HEK293T (cell line): ENCODE results near the gene RGL2.

Experiments
- CTCF ChIA-PET: fragments of 350-600 bp; formaldehyde crosslinking; extraction: SDS; loops from one replicate; lab custom pipeline; 2021; ENCODE audit warnings: antibody characterized with exemption, inconsistent platforms; lab: Yijun Ruan, JAX
- POLR2A ChIA-PET: fragments of 350-600 bp; formaldehyde crosslinking; extraction: SDS; loops from one replicate; lab custom pipeline; 2020; ENCODE audit warnings: antibody characterized with exemption, inconsistent platforms; lab: Yijun Ruan, JAX
- DNase-seq: peaks from one replicate; pipeline ENCODE4 v3.0.0; 2012; ENCODE audit warnings: mixed read lengths; ENCODE audit errors: extremely low spot score
- ARNT ChIP-seq: fragments of 450-650 bp; IDR thresholded peaks from 2 replicates; pipeline ENCODE4 v1.6.1; 2017; ENCODE audit warnings: mild to moderate bottlenecking
- BHLHE40 ChIP-seq: fragments of 450-650 bp; IDR thresholded peaks from 2 replicates; pipeline ENCODE4 v1.6.1; 2016; ENCODE audit warnings: mild to moderate bottlenecking, moderate library complexity, borderline replicate concordance
- CTBP1 ChIP-seq: fragments of 450-650 bp; IDR thresholded peaks from 2 replicates; pipeline ENCODE4 v1.6.1; 2016; ENCODE audit warnings: borderline replicate concordance
- ELF4 ChIP-seq: fragments of 450-650 bp; IDR thresholded peaks from 2 replicates; pipeline ENCODE4 v1.6.1; 2017; ENCODE audit warnings: antibody characterized with exemption
- FOXA1 ChIP-seq: fragments of 450-650 bp; IDR thresholded peaks from 2 replicates; pipeline ENCODE4 v1.6.1; 2016; ENCODE audit warnings: mild to moderate bottlenecking
- FOXK2 ChIP-seq: fragments of 450-650 bp; IDR thresholded peaks from 2 replicates; pipeline ENCODE4 v1.6.1; 2016; ENCODE audit warnings: mild to moderate bottlenecking
- FOXM1 ChIP-seq: fragments of 450-650 bp; IDR thresholded peaks from 2 replicates; pipeline ENCODE4 v1.6.1; 2017; ENCODE audit warnings: mild to moderate bottlenecking, borderline replicate concordance
- HDGF ChIP-seq: fragments of 450-650 bp; IDR thresholded peaks from 2 replicates; pipeline ENCODE4 v1.6.1; 2017; ENCODE audit warnings: antibody characterized with exemption, borderline replicate concordance
- L3MBTL2 ChIP-seq: fragments of 450-650 bp; conservative IDR thresholded peaks from 2 replicates; pipeline ENCODE4 v1.6.1; 2016; ENCODE audit warnings: mild to moderate bottlenecking
- LEF1 ChIP-seq: fragments of 450-650 bp; IDR thresholded peaks from 2 replicates; pipeline ENCODE4 v1.6.1; 2017; ENCODE audit warnings: mild to moderate bottlenecking, borderline replicate concordance
- NFRKB ChIP-seq: fragments of 450-650 bp; IDR thresholded peaks from 2 replicates; pipeline ENCODE4 v1.6.1; 2016; ENCODE audit warnings: mild to moderate bottlenecking, moderate library complexity
- SP1 ChIP-seq: fragments of 450-650 bp; IDR thresholded peaks from 2 replicates; pipeline ENCODE4 v1.6.1; 2017
- SUZ12 ChIP-seq: fragments of 450-650 bp; IDR thresholded peaks from 2 replicates; pipeline ENCODE4 v1.6.1; 2016; ENCODE audit warnings: mild to moderate bottlenecking
- TARDBP ChIP-seq: fragments of 450-650 bp; IDR thresholded peaks from 2 replicates; pipeline ENCODE4 v1.6.1; 2016
- ZNF384 ChIP-seq: fragments of 450-650 bp; IDR thresholded peaks from 2 replicates; pipeline ENCODE4 v1.6.1; 2016
- TF ChIP-seq, protein P1 (sequence below): fragments of 450-650 bp; IDR thresholded peaks from 2 replicates; pipeline ENCODE4 v1.6.1; 2016

RGL2 gene

DNA sequence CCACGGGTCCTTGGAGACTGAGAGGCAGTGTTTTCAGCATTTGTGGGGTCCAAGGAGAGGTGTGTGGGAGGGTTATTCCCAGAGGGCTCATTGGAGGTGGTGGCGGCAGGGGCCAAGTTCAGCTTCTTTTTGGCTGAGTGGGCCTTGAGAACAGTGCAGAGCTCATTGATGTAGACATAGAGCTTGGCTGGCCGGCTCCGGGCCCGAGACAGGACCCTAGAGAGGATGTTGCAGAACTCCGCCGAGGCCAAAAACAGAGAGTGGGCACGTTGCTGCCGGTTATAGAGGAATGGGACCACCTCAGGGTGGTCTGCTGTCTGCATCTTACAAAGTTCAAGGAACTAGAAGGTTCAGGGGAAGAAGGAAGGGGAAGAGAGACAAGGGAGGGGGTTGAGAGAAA is 22.5 kb upstream of the RGL2 start:
- DNase-seq, result no peak
- ChIA-PET POLR2A (interaction anchor here (0.5 to 5.0 kb wide), 3 partner anchors 23 to 50 kb away, joined by 3 to 42 read pairs (median 5); partner anchors contain the start of genes RGL2, RPS18 and VPS52), CTCF (no interaction called here)
- no peak for TF ChIP-seq CTBP1
- TF ChIP-seq LEF1, result no peak
- TF ChIP-seq BHLHE40, result no peak
- TF ChIP-seq, protein P1, sequence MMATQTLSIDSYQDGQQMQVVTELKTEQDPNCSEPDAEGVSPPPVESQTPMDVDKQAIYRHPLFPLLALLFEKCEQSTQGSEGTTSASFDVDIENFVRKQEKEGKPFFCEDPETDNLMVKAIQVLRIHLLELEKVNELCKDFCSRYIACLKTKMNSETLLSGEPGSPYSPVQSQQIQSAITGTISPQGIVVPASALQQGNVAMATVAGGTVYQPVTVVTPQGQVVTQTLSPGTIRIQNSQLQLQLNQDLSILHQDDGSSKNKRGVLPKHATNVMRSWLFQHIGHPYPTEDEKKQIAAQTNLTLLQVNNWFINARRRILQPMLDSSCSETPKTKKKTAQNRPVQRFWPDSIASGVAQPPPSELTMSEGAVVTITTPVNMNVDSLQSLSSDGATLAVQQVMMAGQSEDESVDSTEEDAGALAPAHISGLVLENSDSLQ, result no peak
- no peak for TF ChIP-seq ZNF384

DNA sequence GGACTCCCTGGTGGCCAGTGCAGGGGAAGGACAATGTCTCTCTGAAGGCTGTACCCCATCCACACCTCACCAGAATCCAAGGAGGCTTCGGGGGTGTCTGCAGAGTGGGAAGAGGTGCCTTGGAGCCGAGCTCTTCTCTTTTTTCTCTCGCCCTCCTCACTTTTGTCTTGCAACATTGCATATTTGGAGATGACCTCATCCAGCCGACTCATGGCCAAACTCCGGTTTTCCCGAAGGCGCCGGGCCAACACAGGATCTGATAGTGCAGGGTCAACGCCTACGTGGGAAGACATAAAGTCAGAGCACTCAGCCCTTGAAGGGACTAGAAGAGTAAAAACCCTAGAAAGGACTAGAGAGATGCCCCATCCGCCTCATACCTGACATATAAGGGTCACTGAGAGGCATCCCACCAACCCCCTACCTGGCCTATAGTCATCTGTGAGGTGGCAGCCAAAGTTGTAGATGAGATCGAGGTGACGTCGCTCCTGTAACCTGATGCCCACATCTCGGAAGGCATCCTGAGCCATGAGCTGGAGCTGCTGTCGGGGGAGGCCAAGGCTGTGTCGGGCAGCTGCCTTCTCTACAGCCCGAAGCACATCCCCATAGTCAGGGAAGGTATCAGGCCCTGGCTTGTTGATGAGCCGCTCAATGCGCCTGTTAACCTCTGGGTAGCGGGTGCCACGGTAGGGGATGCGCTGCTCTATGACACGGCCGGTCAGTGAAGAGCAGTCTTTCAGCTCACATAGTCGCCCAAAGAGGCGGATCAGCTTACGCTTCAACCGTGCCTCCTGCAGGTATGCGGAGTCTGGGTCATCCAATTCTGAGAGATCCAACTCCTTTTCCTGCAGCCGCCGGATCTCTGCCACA is 21.8 kb upstream of the RGL2 start:
- no peak for DNase-seq
- TF ChIP-seq CTBP1, result no peak
- TF ChIP-seq, protein P1, result no peak
- no peak for TF ChIP-seq FOXA1
- TF ChIP-seq LEF1, result no peak
- TF ChIP-seq ARNT, result no peak
- no peak for TF ChIP-seq ELF4
- TF ChIP-seq NFRKB, result no peak
- TF ChIP-seq FOXM1, result no peak
- no peak for TF ChIP-seq SUZ12
- TF ChIP-seq BHLHE40, result no peak
- CTCF ChIA-PET, result no interaction called here
- POLR2A ChIA-PET, result interaction anchor here (1.3 to 5.0 kb wide), 2 partner anchors 22 to 49 kb away, joined by 5 to 42 read pairs; partner anchors contain the start of genes RGL2, RPS18 and VPS52

DNA sequence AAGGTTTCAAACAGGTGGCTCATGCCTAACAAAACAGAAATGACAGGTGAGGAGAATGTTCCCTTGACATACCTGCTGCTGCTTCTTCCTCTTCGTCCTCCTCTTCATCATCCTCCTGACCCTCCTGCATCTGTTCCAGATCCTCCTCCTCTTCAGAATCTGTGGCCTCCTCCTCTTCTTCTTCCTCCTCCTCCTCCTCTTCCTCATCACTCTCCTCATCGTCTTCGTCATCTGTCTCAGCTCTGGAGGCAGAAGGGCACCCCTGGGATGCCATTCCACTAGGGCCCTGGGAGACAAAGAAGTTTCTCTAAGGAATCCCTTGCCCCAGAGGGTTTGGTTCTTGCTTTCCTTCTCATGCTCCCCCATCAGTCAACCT is 21.2 kb upstream of the RGL2 start:
- TF ChIP-seq NFRKB, result no peak
- DNase-seq, result no peak
- ChIA-PET POLR2A (interaction anchor here (5.0 kb wide), 1 partner anchor 22 kb away, joined by 42 read pairs; the partner anchor contains the start of gene RGL2), CTCF (no interaction called here)

DNA sequence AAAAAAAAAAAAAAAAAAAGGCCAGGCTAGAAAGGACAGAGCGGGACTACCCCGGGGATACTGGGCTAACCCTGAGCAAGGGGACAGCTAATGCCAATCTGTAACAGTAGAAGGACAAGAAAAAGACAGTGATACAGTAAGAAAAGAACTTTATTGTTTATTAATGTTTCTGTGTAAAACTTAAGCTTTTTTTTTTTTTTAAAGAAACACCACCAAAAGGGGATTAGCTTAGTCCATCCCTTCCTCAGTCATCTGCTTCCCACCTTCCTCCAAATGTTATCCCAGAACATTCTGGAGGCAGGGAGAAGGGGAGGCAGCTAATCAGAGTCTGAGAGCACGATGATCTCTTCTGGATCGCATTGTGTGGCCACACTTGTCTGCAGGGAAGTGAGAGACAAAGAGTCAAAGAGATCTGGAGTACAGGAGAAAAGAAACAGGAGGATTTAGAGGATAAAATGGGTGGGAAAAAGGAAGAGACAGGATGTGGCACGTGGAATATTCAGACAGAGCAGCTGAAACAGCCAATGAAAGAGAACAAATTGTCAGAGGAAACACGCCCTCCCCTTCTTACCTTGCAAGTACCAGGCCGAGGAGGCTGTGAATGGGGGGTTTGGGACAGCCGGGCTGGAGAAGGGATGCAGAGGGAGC is 19.8 kb upstream of the RGL2 start:
- ChIA-PET POLR2A (interaction anchor here (0.9 to 5.0 kb wide), 11 partner anchors 17 to 136 kb away, joined by 3 to 42 read pairs (median 5); partner anchors contain the start of genes B3GALT4, CUTA, PFDN6 and RGL2), CTCF (interaction anchor here (0.6 to 1.7 kb wide), 4 partner anchors 11 to 46 kb away, joined by 3 to 10 read pairs (median 4); a partner anchor contains a TSS)
- no peak for DNase-seq
- TF ChIP-seq ZNF384 (peak; percentile 1), L3MBTL2 (peak; percentile 14; the same call in 1 of the 2 replicates), ELF4 (no peak)
- TF ChIP-seq, protein P1, result no peak

DNA sequence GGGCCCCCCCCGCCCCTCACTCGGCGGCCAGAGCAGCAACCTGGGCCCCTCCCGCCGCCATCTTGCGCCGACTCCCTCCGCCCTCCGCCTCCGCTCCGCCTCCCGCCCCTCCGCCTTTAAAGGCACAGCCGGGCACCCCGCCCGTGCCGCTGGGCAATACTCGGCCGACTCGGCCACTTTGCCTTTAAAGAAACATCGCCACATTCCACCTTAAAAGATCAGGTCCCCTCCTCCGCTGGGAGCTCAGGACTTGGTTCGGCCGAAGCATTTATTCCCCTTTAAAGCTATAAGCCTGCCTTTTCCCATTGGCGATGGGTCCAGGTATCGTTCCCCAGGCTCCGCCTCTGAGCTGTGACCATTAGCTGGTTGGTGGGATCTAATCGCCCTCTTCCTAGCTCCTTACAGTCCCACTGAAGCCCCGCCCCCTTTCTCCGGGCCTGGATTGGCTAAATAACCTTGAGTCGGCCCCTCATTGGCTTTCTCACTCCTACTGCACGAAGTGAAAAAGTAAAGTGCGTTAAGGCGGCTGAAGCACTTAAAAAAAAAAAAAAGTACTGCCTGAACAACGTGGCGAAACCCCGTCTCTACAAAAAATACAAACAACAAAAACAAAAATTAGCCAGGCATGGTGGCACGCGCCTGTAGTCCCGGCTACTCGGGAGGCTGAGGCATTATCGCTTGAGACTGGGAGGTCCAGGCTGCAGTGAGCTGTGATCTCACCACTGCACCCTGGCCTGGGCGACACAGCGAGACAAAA is 19.1 kb upstream of the RGL2 start, which contains the start of gene ZBTB22:
Gene ZBTB22 (minus strand): TSS at position 76 of the 757 bp plus-strand sequence. CDS start 828 bp downstream, outside the sequence.
- peak; percentile 87 for DNase-seq
- peak; percentile 50 for TF ChIP-seq L3MBTL2
- TF ChIP-seq ZNF384, result peak; percentile 97
- no peak for TF ChIP-seq ARNT
- ChIA-PET CTCF (interaction anchor here (0.6 to 1.7 kb wide), 4 partner anchors 11 to 47 kb away, joined by 3 to 10 read pairs (median 4); a partner anchor contains a TSS), POLR2A (interaction anchor here (0.6 to 5.0 kb wide), 17 partner anchors 18 to 424 kb away, joined by 3 to 42 read pairs (median 4); partner anchors contain the start of genes B3GALT4, CUTA, PFDN6 and RGL2)

DNA sequence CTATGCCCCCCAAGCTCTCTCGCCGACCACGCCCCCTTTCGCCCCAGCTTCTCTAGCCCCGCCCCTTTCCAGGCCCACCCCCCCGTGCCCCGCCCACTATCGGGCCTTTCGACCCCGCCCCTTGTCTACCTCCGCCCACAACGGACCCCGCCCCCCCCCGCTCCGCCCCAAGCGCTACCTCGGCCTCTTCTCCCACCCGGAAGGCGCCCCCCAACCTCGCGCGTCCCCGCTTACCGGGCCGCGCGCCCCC is 18.6 kb upstream of the RGL2 start:
- TF ChIP-seq TARDBP, result no peak
- no peak for TF ChIP-seq FOXK2
- no peak for TF ChIP-seq SP1
- TF ChIP-seq FOXA1, result no peak
- TF ChIP-seq ELF4, result no peak
- TF ChIP-seq FOXM1, result no peak
- no peak for TF ChIP-seq LEF1
- no peak for TF ChIP-seq HDGF
- no peak for TF ChIP-seq CTBP1
- TF ChIP-seq, protein P1, result no peak
- no peak for TF ChIP-seq SUZ12
- TF ChIP-seq NFRKB, result no peak
- CTCF ChIA-PET, result interaction anchor here (1.3 to 1.7 kb wide), 2 partner anchors 18 to 28 kb away, joined by 4 to 5 read pairs; no protein-coding TSS in a partner anchor
- peak; percentile 70 for DNase-seq
- POLR2A ChIA-PET, result interaction anchor here (0.8 to 5.0 kb wide), 15 partner anchors 18 to 345 kb away, joined by 3 to 42 read pairs (median 4); partner anchors contain the start of genes B3GALT4, CUTA, PFDN6 and RGL2
